ENCODE measurements around the gene TLCD3B.

DNA sequence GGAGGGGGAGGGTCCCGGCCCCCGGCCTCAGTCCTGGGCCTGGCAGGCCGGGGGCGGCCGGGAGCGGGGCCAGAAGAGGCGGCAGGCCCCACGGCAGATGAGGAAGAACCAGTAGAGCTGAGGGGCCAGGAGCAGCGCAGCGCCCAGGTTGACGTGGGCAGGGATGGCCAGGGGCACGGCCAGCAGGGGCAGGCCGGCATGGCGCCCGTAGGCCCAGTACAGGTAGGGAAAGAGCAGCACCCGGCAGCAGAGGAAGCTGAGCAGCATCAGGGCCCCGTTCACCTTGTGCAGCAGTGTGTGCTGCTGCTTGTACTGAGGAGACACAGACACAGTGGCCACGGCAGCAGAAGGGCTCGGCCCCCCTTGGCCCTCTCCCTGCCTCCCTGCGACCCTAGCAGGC is 5.9 kb downstream of the TLCD3B start:
- TF ChIP-seq POLR2A (IDR thresholded peaks at IDR 0.05) (no peak), POLR2AphosphoS5 (IDR thresholded peaks at IDR 0.05) (no peak)
- TF ChIP-seq, protein P1, sequence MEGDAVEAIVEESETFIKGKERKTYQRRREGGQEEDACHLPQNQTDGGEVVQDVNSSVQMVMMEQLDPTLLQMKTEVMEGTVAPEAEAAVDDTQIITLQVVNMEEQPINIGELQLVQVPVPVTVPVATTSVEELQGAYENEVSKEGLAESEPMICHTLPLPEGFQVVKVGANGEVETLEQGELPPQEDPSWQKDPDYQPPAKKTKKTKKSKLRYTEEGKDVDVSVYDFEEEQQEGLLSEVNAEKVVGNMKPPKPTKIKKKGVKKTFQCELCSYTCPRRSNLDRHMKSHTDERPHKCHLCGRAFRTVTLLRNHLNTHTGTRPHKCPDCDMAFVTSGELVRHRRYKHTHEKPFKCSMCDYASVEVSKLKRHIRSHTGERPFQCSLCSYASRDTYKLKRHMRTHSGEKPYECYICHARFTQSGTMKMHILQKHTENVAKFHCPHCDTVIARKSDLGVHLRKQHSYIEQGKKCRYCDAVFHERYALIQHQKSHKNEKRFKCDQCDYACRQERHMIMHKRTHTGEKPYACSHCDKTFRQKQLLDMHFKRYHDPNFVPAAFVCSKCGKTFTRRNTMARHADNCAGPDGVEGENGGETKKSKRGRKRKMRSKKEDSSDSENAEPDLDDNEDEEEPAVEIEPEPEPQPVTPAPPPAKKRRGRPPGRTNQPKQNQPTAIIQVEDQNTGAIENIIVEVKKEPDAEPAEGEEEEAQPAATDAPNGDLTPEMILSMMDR (IDR thresholded peaks at IDR 0.05), result no peak
